ENCODE results near the gene FANCC. TPM values are rescaled to one million over a fixed set of nuclear protein-coding genes. Genes with fewer than 3 reads are reported as not detected.

The FANCC gene
- total and polyA plus RNA-seq, 2 of the 8 experiments (the other 6 are each of a cell fraction or from before 2014, with no cell fraction given), result 7.8 to 15.2 TPM

DNA sequence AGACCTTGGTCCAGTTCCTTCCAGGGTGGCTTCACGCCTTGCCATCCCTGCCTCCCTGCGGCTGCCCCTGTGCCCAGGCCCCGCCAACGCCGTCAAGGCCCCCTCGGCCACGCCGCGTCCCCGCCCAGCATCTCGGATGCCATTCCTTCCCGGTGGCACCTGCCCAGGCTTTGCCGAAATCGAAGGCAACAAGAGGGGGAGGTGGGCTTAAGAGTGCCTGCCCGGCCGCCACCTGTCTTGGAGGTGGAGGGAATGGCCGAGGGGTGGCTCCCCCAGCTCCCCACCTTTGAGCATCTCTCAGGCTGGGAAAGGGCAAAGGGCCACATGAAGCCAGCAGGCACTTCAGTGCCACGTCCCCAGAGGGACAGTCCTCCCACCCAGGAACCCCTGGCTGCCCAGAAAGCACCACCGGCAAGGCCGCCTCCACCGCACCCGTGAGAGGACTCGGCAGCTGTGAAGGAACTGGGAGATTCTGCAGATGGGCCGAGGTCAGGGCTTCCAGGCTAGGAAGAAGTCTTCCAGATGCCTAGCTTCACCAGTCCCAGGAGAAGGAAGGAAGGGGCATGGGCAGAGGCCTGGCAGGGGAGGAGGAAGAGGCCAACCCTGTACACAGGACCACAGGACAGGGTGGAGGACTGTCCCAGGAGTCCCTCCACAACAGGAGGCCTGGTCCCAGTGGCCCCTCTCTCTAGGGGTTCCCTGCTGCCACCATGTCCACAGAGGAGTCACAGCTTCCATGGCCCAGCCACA is 218.0 kb downstream of the FANCC start (continued):
- TF ChIP-seq SAP30 (IDR thresholded peaks at IDR 0.05; ENCODE audit: insufficient read depth, insufficient replicate concordance, low read length) (no peak), KDM4A (IDR thresholded peaks at IDR 0.05; ENCODE audit: low read depth, low read length, severe bottlenecking) (no peak)
